ENCODE measurements around the gene SPN. TPM values are rescaled to one million over a fixed set of nuclear protein-coding genes. Genes with fewer than 3 reads are reported as not detected.
A peak's percentile ranks its signal among the peaks of the same experiment; 100 is the strongest.
"Not testable (repeated sequence)": the region's sequence is repeated elsewhere in the genome, so short reads cannot be mapped to it uniquely, and the experiment has no call there.

SPN gene
- total RNA-seq, 1 experiment from 2014 or later: not detected

DNA sequence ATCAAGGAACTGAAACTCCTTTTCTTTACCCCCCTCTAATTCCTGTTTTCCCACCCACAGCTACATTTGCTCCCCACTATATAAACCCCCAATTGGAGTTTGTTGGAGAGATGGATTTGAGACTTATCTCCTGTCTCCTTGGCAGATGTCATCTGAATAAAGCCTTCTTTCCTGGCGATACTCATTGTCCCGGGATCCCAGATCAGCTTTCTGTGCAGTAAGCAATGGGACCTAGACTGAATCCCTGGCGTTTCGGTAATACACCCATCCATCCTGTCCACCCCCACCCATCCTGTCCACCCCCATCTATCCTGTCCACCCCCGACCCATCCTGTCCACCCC is 38.1 kb downstream of the SPN start:
- no peak for DNase-seq (ENCODE audit: low read depth)

DNA sequence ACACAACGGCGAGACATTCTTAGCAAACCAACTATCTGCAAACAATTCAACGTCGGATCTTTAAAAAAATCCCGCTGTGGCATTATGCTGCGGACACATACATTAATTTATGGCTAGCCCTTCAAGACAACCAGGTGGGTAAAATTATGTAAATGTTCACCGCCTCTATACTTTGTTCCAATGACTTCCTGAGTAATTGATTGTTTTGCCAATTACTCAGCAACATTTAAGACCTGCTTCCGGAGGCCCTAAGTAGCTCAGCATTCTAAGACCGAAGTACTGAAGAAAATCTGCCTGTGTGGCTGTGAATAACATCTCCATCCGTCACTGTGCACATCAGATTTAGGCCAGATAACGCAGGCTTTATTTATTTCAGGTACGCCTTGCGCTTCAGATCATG is 39.2 kb downstream of the SPN start:
- DNase-seq (ENCODE audit: low read depth): no peak

GRCh38 chr16:29705030-29705429 is 42.0 kb downstream of the SPN start:
- DNase-seq (ENCODE audit: low read depth): no peak

GRCh38 chr16:29707160-29707559 is 44.1 kb downstream of the SPN start:
- DNase-seq (ENCODE audit: low read depth): not testable (repeated sequence)

DNA sequence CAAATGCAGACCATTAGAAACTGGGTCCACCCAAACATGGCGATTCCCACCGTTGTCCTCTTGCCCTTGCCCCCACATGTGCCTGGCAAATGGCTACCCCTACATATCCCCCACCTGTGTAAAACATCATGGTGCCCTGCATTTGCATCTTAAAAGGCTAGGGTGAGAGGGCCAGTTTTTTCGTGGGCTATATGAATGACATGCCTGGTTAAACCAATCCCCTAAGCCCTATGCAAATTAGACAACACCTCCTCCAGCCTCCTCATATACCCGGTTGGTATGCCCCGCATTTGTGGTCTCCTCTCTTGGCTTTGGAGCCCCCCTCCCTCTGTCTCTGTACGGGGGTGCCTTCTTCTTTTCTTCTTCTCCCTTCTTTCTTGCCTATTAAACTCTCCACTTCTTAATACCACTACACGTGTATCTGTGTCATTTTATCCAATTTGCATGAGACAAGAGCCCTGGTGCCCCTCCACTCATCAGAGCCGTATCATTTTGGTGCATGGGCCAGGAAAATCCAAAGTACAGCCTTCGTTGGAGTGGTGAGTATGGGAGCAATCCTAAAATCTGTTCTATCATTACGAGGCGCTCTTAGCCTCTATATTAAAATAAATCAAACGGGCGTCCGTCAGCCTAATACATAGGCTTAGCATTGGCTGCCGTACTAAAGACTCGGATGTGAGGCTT is 46.0 kb downstream of the SPN start:
- DNase-seq (ENCODE audit: low read depth): no peak

DNA sequence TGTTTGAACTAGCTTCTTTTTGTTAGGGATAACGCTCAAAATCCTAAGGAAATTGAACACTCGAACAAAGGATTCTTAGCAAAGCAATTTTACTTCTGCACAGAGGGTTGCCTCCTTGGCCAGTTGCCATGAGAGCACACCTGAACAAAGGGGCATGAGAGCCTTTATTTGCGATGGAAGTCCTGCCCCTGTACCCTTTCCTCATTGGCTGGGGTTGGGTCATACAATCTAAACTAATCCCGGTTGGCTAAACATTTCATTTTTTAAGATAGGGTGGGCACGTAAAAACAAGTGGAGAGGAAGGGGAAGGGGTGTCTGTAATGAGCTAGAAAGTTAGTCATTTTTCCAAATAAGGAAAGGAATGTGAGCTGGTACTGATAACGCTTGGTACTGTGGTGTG is 46.6 kb downstream of the SPN start:
- DNase-seq (ENCODE audit: low read depth): not testable (repeated sequence)

GRCh38 chr16:29710227-29711219 is 47.5 kb downstream of the SPN start:
- DNase-seq (ENCODE audit: low read depth): peak; percentile 74

DNA sequence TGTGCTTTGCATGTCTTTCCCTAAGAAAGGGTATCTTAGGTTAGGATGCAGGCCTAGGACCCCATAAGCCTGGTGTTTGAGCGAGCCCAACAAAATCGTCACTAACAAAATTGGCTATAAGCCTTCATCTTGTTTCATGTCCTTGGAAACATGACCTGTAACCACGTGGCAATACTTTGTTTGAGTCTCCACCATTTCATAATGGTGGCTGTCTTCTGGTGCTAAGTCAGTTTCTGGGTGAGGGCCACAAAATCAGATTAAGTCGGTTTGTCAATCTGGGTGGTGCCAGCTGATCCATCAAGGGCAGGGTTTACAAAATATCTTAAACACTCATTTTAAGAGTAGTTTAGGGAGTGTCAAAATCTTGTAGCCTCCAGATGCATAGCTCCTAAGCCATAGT is 49.8 kb downstream of the SPN start:
- no peak for DNase-seq (ENCODE audit: low read depth)

DNA sequence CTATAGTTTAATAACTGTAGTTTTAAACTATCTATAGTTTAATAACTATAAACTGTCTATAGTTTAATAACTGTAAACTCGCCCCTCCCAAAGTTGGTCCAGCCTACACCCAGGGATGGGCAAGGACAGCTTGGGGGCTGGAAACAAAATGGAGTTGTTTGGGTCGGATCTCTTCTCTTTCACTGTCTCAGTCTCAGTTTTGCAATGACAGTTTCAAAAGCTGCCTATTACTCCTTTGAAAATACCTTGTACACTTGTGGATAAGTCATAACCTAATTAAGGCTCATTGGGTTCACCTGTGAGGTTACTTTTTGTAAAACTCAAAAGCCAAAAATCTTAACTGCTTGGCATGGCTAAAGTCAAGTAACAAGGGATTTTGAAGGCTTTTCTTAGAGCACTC is 51.3 kb downstream of the SPN start:
- DNase-seq (ENCODE audit: low read depth): no peak

- no peak for DNase-seq (ENCODE audit: low read depth)
Observed at GRCh38 chr16:29714972-29715371, 51.9 kb downstream of the SPN start.

DNA sequence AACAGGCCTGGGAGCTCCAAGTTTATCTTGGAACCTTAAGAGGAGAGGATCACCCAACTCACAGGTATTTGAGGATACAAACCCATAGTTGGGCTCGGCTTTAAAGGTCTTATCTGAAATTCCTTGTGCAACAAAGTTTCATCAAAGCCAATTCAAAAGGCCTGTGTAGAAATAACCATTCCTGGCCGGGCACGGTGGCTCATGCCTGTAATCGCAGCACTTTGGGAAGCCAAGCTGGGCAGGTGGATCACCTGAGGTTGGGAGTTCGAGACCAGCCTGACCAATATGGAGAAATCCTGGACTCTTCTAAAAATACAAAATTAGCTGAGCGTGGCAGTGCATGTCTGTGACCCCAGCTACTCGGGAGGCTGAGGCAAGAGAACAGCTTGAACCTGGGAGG is 54.1 kb downstream of the SPN start:
- DNase-seq (ENCODE audit: low read depth): no peak

DNA sequence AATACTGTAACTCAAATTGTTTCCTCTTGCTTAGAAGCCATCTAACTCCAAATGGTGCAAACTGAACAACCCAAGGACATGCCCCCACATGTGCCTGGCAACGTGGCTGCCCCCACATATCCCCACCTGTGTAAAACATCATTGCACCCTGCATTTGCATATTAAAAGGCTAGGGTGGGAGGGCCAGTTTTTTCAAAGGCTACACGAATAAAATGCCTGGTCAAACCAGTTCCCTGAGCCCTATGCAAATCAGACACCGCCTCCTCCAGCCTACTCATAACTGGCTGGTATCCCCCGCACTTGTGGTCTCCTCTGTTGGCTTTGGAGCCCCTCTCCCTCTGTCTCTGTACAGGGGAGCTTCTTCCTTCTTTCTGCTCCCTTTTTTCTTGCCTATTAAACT is 56.0 kb downstream of the SPN start:
- DNase-seq (ENCODE audit: low read depth): no peak

Other genes starting within 250 kb of the SPN start
- gene BOLA2, start 208.9 kb upstream of the SPN start, total RNA-seq (2014; rRNA removed): 15.6 and 16.4 TPM in 2 replicates
- gene SLX1B, start 208.7 kb upstream of the SPN start, total RNA-seq (2014; rRNA removed): 35.2 and 49.4 TPM in 2 replicates
- gene SULT1A4, start 203.3 kb upstream of the SPN start, total RNA-seq (2014; rRNA removed): 0.17 TPM in 1 of 2 replicates, not detected in the other
- 5.8 and 6.9 TPM in 2 replicates for gene NPIPB12, start 156.8 kb upstream of the SPN start, total RNA-seq (2014; rRNA removed)
- 1.1 and 1.7 TPM in 2 replicates for gene QPRT, start 15.9 kb downstream of the SPN start, total RNA-seq (2014; rRNA removed)
- not detected in 2 replicates for gene C16orf54, start 82.7 kb downstream of the SPN start, total RNA-seq (2014; rRNA removed)
- not detected in 2 replicates for gene ZG16, start 115.0 kb downstream of the SPN start, total RNA-seq (2014; rRNA removed)
- 100 and 108 TPM in 2 replicates for gene KIF22, start 127.5 kb downstream of the SPN start, total RNA-seq (2014; rRNA removed)
- 126 and 147 TPM in 2 replicates for gene MAZ, start 143.3 kb downstream of the SPN start, total RNA-seq (2014; rRNA removed)
- gene PRRT2, start 148.9 kb downstream of the SPN start, total RNA-seq (2014; rRNA removed): 0.58 and 1.1 TPM in 2 replicates
- gene PAGR1, start 152.9 kb downstream of the SPN start, total RNA-seq (2014; rRNA removed): 63.2 and 63.4 TPM in 2 replicates
- 275 and 303 TPM in 2 replicates for gene MVP, start 157.2 kb downstream of the SPN start, total RNA-seq (2014; rRNA removed)
- 75.5 and 89.7 TPM in 2 replicates for gene CDIPT, start 200.0 kb downstream of the SPN start, total RNA-seq (2014; rRNA removed)
- 10.9 and 15.2 TPM in 2 replicates for gene SEZ6L2, start 236.3 kb downstream of the SPN start, total RNA-seq (2014; rRNA removed)
- gene ASPHD1, start 237.2 kb downstream of the SPN start, total RNA-seq (2014; rRNA removed): 5.0 and 8.9 TPM in 2 replicates